Activated CD8-positive, alpha-beta T cell treated with anti-CD3 and anti-CD28 coated beads for 36 hours (primary cell): ENCODE data around the gene MRPL46. TPM values are rescaled to one million over a fixed set of nuclear protein-coding genes. Genes with fewer than 3 reads are reported as not detected.
"Not testable (repeated sequence)": the region's sequence is repeated elsewhere in the genome, so short reads cannot be mapped to it uniquely, and the experiment has no call there.

Experiments
- ATAC-seq: fragments of 200-7000 bp; cut with Tn5 transposase; one replicate; pipeline ENCODE4 v1.10.0; 2021; ENCODE audit warnings: mild to moderate bottlenecking, moderate library complexity
- CTCF ChIA-PET: fragments of 350-600 bp; sonication (Branson Sonifier 250); formaldehyde crosslinking; loops from one replicate; lab custom pipeline; 2021; ENCODE audit warnings: antibody characterized with exemption; lab: Charles Lee
- POLR2A ChIA-PET: fragments of 350-600 bp; sonication (Branson Sonifier 250); formaldehyde crosslinking; loops from one replicate; lab custom pipeline; 2021; ENCODE audit warnings: antibody characterized with exemption; lab: Charles Lee
- DNase-seq: peaks from one replicate; pipeline ENCODE4 v3.0.0-alpha.2; 2020
- H3K27ac Mint-ChIP-seq: one replicate; pipeline ENCODE4 v1.8.0; 2021; ENCODE audit warnings: mild to moderate bottlenecking, mixed read lengths
- H3K27me3 Mint-ChIP-seq: one replicate; pipeline ENCODE4 v1.8.0; 2021; ENCODE audit warnings: mixed read lengths
- H3K36me3 Mint-ChIP-seq: one replicate; pipeline ENCODE4 v1.8.0; 2021; ENCODE audit warnings: low read depth, mixed read lengths
- H3K4me1 Mint-ChIP-seq: one replicate; pipeline ENCODE4 v1.8.0; 2021; ENCODE audit warnings: low read depth, mixed read lengths
- H3K4me3 Mint-ChIP-seq: one replicate; pipeline ENCODE4 v1.8.0; 2021; ENCODE audit warnings: mild to moderate bottlenecking, moderate library complexity, mixed read lengths
- H3K9me3 Mint-ChIP-seq: one replicate; pipeline ENCODE4 v1.8.0; 2021; ENCODE audit warnings: mixed read lengths
- intact Hi-C: fragments of 100-400 bp; cut with micrococcal nuclease; formaldehyde crosslinking; loops from one replicate; pipeline ENCODE4 v1.10.0; 2022
- total RNA-seq, 2 experiments: library from RNA; stranded (reverse); gene quantifications; one replicate each; pipeline ENCODE4 v1.2.3, GENCODE V29; 2021
- TF ChIP-seq, protein P1 (sequence below): fragments of 200-600 bp; IDR thresholded peaks from one replicate; pipeline ENCODE4 v1.8.0; 2022; ENCODE audit warnings: antibody characterized with exemption, mild to moderate bottlenecking

Gene MRPL46
- total RNA-seq, 2 experiments from 2014 or later: 34.4 to 35.0 TPM

DNA sequence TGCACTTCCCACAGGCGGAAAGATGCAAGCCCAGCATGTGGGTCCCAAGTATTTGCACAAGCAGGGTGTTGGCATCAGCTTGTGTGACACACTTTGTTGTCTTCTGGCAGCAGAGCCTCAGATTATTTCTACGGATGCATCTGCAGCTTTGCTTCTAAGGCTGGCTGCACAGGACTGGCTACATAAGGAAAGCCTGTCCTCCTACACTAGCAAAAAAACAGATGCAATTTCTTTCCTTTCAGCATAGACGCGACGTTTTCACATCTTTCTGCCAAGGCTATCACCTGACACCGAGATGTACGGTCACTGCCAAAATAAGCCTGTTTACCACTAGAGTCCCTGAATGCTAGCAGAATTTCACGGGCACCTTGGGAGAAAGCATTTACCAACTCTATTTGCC is 13.8 kb upstream of the MRPL46 start:
- no peak for DNase-seq
- ATAC-seq: no peak
- TF ChIP-seq, protein P1, sequence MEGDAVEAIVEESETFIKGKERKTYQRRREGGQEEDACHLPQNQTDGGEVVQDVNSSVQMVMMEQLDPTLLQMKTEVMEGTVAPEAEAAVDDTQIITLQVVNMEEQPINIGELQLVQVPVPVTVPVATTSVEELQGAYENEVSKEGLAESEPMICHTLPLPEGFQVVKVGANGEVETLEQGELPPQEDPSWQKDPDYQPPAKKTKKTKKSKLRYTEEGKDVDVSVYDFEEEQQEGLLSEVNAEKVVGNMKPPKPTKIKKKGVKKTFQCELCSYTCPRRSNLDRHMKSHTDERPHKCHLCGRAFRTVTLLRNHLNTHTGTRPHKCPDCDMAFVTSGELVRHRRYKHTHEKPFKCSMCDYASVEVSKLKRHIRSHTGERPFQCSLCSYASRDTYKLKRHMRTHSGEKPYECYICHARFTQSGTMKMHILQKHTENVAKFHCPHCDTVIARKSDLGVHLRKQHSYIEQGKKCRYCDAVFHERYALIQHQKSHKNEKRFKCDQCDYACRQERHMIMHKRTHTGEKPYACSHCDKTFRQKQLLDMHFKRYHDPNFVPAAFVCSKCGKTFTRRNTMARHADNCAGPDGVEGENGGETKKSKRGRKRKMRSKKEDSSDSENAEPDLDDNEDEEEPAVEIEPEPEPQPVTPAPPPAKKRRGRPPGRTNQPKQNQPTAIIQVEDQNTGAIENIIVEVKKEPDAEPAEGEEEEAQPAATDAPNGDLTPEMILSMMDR: no peak
- H3K27me3 Mint-ChIP-seq: no peaks in the 10 kb centered on the region
- peaks cover 8% of the 10 kb centered on the region for H3K36me3 Mint-ChIP-seq
- no peak overlapping the region for H3K4me3 Mint-ChIP-seq
- H3K27ac Mint-ChIP-seq: no peak overlapping the region
- ChIA-PET POLR2A (interaction anchor here (2.0 kb wide), 1 partner anchor 10 kb away, joined by 6 read pairs; no protein-coding TSS in a partner anchor), CTCF (interaction anchor here (1.1 to 1.8 kb wide), 2 partner anchors 11 to 184 kb away, joined by 3 to 7 read pairs; no protein-coding TSS in a partner anchor)
- H3K4me1 Mint-ChIP-seq: no peaks in the 10 kb centered on the region
- H3K9me3 Mint-ChIP-seq: no peaks in the 10 kb centered on the region
- intact Hi-C loops: no loop called here

DNA sequence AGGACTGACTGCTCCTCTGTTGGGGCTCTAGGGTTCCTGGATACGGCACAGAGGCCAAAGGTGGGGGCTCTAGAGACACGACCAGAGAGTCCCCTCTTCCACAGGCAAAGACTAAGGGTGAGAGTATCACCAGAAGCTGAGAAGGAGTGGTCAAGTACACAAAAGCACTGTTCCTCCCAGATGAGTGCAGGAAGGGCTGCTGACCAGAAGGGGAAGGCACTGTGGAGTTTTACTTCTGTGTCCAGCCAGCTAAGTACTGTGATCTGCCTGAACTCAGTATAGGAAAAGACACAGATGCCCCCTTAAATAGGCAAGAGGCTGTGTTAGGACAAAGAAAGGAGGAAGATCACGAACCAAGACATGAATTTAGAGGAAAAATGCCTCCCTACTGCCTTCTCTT is 12.0 kb upstream of the MRPL46 start:
- DNase-seq (no peak), ATAC-seq (no peak)
- no peaks in the 10 kb centered on the region for H3K4me1 Mint-ChIP-seq
- no peak overlapping the region for H3K4me3 Mint-ChIP-seq
- intact Hi-C loops: no loop called here
- H3K27ac Mint-ChIP-seq: no peak overlapping the region
- H3K27me3 Mint-ChIP-seq: no peaks in the 10 kb centered on the region
- no peaks in the 10 kb centered on the region for H3K9me3 Mint-ChIP-seq
- TF ChIP-seq, protein P1: no peak
- ChIA-PET POLR2A (no interaction called here), CTCF (no interaction called here)
- peaks cover 10% of the 10 kb centered on the region for H3K36me3 Mint-ChIP-seq

DNA sequence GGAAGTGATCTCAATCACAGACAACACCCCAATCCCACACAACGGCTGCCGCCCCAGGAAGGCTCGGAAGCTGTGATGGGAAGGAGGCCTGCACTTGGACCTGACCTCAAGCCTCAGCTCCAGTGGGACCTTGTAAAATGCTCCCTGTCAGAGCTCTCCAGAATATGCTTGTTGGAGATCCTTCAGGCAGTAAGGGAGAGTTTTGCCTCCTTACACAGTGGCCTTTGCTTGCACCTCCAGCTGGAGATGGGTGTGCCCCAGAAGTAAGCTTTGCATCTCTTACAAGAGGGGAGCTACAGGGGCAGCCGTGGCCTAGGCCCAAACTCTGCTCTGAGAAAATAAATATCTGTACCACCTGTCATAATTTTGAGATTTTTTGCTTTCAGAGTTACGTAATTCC is 10.7 kb upstream of the MRPL46 start:
- CTCF ChIA-PET: interaction anchor here (1.0 kb wide), 1 partner anchor 98 kb away, joined by 3 read pairs; no protein-coding TSS in a partner anchor
- intact Hi-C loops: no loop called here
- POLR2A ChIA-PET: no interaction called here
- no peak overlapping the region for H3K4me3 Mint-ChIP-seq
- ATAC-seq (no peak), DNase-seq (no peak)
- H3K36me3 Mint-ChIP-seq: peaks cover 10% of the 10 kb centered on the region
- TF ChIP-seq, protein P1: no peak
- H3K27me3 Mint-ChIP-seq: no peaks in the 10 kb centered on the region
- H3K9me3 Mint-ChIP-seq: no peaks in the 10 kb centered on the region
- no peak overlapping the region for H3K27ac Mint-ChIP-seq
- H3K4me1 Mint-ChIP-seq: no peaks in the 10 kb centered on the region

DNA sequence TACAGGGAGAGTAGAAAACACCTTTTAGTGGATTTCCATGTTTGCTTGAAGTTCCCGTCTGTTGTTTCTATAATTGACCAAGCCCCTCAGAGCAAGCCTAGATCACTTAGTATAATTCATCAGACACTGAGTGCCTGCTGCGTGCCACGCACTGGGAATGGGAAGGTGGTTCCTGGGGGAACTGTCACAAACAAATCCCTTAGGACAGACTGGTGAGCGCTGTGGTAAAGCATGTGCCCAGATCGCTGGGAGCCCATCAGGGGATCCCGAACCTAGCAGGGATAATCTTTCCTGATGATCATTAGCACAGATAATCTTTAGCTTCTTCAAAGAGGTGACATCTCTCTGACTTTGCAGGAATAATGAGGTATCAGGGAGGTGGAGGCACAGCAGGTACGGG is 9.9 kb upstream of the MRPL46 start:
- peaks cover 2% of the 10 kb centered on the region for H3K4me1 Mint-ChIP-seq
- no peaks in the 10 kb centered on the region for H3K27me3 Mint-ChIP-seq
- ChIA-PET POLR2A (no interaction called here), CTCF (interaction anchor here (0.7 to 1.1 kb wide), 6 partner anchors 22 to 188 kb away, joined by 3 to 4 read pairs (median 3); partner anchors contain the start of gene ISG20)
- no peak for DNase-seq
- TF ChIP-seq, protein P1: no peak
- intact Hi-C loops: no loop called here
- peaks cover 14% of the 10 kb centered on the region for H3K36me3 Mint-ChIP-seq
- ATAC-seq: no peak
- H3K4me3 Mint-ChIP-seq: no peak overlapping the region
- H3K27ac Mint-ChIP-seq: no peak overlapping the region
- H3K9me3 Mint-ChIP-seq: no peaks in the 10 kb centered on the region

DNA sequence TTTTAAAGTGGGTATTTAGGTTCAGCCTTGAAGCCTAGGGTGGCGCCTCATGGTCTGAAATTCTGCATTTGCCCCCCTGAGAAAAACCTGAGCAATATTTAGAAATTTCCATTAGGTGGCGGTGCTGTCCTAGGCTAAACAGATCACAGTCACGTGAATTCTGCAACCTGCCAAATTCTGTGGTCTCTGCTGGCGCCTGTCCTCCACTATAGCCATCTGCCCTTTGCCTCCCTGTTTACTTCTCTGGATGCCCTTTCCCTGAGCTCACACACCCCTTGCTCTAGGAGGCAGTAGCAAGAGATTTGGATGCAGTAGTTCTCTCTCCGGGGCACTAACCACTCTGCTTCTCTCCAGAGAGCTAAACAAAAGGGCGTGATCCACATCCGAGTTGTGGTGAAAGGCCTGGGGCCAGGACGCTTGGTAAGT is 9.5 kb upstream of the MRPL46 start:
- intact Hi-C loops: no loop called here
- H3K9me3 Mint-ChIP-seq: no peaks in the 10 kb centered on the region
- no peaks in the 10 kb centered on the region for H3K27me3 Mint-ChIP-seq
- peak; percentile 29 for DNase-seq
- CTCF ChIA-PET: interaction anchor here (0.7 to 1.1 kb wide), 5 partner anchors 22 to 188 kb away, joined by 3 to 4 read pairs (median 3); partner anchors contain the start of gene ISG20
- H3K4me3 Mint-ChIP-seq: no peak overlapping the region
- H3K27ac Mint-ChIP-seq: no peak overlapping the region
- peaks cover 16% of the 10 kb centered on the region for H3K36me3 Mint-ChIP-seq
- POLR2A ChIA-PET: no interaction called here
- ATAC-seq: peak; percentile 49
- TF ChIP-seq, protein P1: peak; percentile 65
- peaks cover 6% of the 10 kb centered on the region for H3K4me1 Mint-ChIP-seq

DNA sequence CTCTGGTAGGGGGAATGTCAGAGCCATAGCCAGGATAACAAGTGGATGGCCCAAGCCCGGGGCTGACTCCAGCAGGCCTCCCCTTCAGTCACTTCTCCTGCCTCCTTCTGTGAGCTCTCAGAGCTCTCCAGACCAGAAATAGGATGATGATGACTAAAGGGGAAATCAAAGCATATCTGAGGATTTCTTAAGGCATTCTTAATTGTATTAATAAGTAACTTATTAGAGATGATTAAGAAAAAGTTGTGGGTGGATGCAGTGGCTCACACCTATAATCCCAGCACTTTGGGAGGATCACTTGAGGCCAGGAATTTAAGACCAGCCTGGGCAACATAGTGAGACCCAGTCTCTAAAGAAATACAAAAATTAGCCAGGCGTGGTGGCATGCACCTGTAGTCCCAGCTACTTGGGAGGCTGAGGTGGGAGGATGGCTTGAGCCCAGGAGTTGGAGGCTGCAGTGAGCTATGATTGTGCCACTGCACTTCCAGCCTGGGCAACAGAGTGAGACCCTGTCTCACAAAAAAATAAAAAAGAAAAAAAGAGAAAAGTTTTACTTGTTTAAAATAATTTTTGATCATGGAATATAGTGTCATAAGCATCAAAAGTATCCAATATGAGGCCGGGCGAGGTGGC is 6.6 kb upstream of the MRPL46 start:
- H3K27ac Mint-ChIP-seq, H3K4me1 Mint-ChIP-seq, H3K4me3 Mint-ChIP-seq, POLR2A ChIA-PET, ATAC-seq, intact Hi-C loops, H3K9me3 Mint-ChIP-seq, H3K27me3 Mint-ChIP-seq, DNase-seq: not testable (repeated sequence)
- peaks cover 16% of the 10 kb centered on the region for H3K36me3 Mint-ChIP-seq
- CTCF ChIA-PET: interaction anchor here (1.0 kb wide), 1 partner anchor 191 kb away, joined by 3 read pairs; no protein-coding TSS in a partner anchor
